Uterus (tissue), 2 donors: ENCODE data around the gene PSMD1.

Experiments used
- CTCF ChIP-seq, 4 experiments: fragments of 200-600 bp in 2 of 4; fragments of 450-650 bp in 2 of 4; sonication (generic) in 2 of 4; IDR thresholded peaks; one replicate each; pipeline ENCODE4 v1.5.1; 2016 to 2019; ENCODE audit warnings: antibody characterized with exemption in 4 of 4, mild to moderate bottlenecking in 2 of 4, moderate library complexity in 1 of 4
- POLR2A ChIP-seq, 2 donors: fragments of 450-650 bp; IDR thresholded peaks; one replicate each; pipeline ENCODE4 v1.6.1; 2016; ENCODE audit warnings: antibody characterized with exemption in 2 of 2, mild to moderate bottlenecking in 1 of 2, moderate library complexity in 1 of 2

GRCh38 chr2:231212329-231212845 lies 155.7 kb downstream of the PSMD1 start:
- TF ChIP-seq CTCF (IDR thresholded peaks at IDR 0.05) (no peak), POLR2A (IDR thresholded peaks at IDR 0.05) (no peak)
